HepG2 (cell line): ENCODE results near the gene TEX19. TPM values are rescaled to one million over a fixed set of nuclear protein-coding genes. Genes with fewer than 3 reads are reported as not detected.
A peak's percentile ranks its signal among the peaks of the same experiment; 100 is the strongest.

Source experiments
- AGO2 ChIP-seq: fragments of 200-400 bp; formaldehyde crosslinking; optimal IDR thresholded peaks from 2 replicates; pipeline ENCODE3; 2017; ENCODE audit warnings: mild to moderate bottlenecking, low read depth, low read length, moderate library complexity
- ATRX ChIP-seq: sonication (generic); formaldehyde crosslinking; IDR thresholded peaks from 2 replicates; pipeline ENCODE4 v1.4.0; 2020; ENCODE audit warnings: missing genetic modification reagents, borderline replicate concordance
- GPN1 ChIP-seq: sonication (generic); formaldehyde crosslinking; IDR thresholded peaks from 2 replicates; pipeline ENCODE4 v1.5.1; 2020; ENCODE audit warnings: missing genetic modification reagents, borderline replicate concordance
- JARID2 ChIP-seq: sonication (generic); formaldehyde crosslinking; IDR thresholded peaks from 2 replicates; pipeline ENCODE4 v1.8.1; 2023; ENCODE audit warnings: missing genetic modification reagents, inconsistent platforms; ENCODE audit not compliant: insufficient replicate concordance
- MTF1 ChIP-seq: sonication (generic); formaldehyde crosslinking; IDR thresholded peaks from 2 replicates; pipeline ENCODE4 v1.5.0; 2020; ENCODE audit warnings: missing genetic modification reagents
- NPAS2 ChIP-seq: sonication (generic); formaldehyde crosslinking; IDR thresholded peaks from 2 replicates; pipeline ENCODE4 v1.8.0; 2022; ENCODE audit warnings: mild to moderate bottlenecking, missing genetic modification reagents, borderline replicate concordance
- NR2F2 ChIP-seq: IDR thresholded peaks from 2 replicates; pipeline ENCODE4 v1.6.1; 2012; ENCODE audit warnings: low read depth, inconsistent platforms, borderline replicate concordance
- NR2F6 ChIP-seq, 2 experiments: IDR thresholded peaks; 2 replicates each; pipeline ENCODE4 v1.6.1; 2016; ENCODE audit warnings: antibody characterized with exemption in 1 of 2, mild to moderate bottlenecking in 1 of 2
- RFX5 ChIP-seq: IDR thresholded peaks from 2 replicates; pipeline ENCODE4 v1.6.1; 2011; ENCODE audit warnings: low read depth, low read length, improper control_type of control experiment
- SP4 ChIP-seq: sonication (generic); formaldehyde crosslinking; IDR thresholded peaks from 2 replicates; pipeline ENCODE4 v1.8.1; 2023; ENCODE audit warnings: mild to moderate bottlenecking, missing genetic modification reagents
- TBX3 ChIP-seq: fragments of 450-650 bp; IDR thresholded peaks from 2 replicates; pipeline ENCODE4 v1.6.1; 2017; ENCODE audit warnings: antibody characterized with exemption, mild to moderate bottlenecking, inconsistent platforms, borderline replicate concordance
- TCF12 ChIP-seq, 2 experiments: fragments of 450-650 bp in 1 of 2; sonication (generic) in 1 of 2; formaldehyde crosslinking in 1 of 2; IDR thresholded peaks; 2 replicates each; pipeline versions ENCODE4 v1.6.1 to v1.8.0; 2017 to 2022; ENCODE audit warnings: antibody characterized with exemption in 1 of 2, mild to moderate bottlenecking in 1 of 2, missing genetic modification reagents in 1 of 2, moderate library complexity in 1 of 2
- ZC3H4 ChIP-seq: sonication (generic); formaldehyde crosslinking; IDR thresholded peaks from 2 replicates; pipeline ENCODE4 v1.4.0; 2020; ENCODE audit warnings: missing genetic modification reagents, borderline replicate concordance
- ZFP62 ChIP-seq: sonication (generic); formaldehyde crosslinking; IDR thresholded peaks from 2 replicates; pipeline ENCODE4 v1.4.0; 2020; ENCODE audit warnings: missing genetic modification reagents
- ZNF614 ChIP-seq: IDR thresholded peaks from 2 replicates; pipeline ENCODE4 v1.6.1; 2018; ENCODE audit warnings: missing biosample characterization, missing genetic modification reagents, inconsistent platforms, borderline replicate concordance
- ZNF746 ChIP-seq: sonication (generic); formaldehyde crosslinking; IDR thresholded peaks from 2 replicates; pipeline ENCODE4 v1.8.0; 2022; ENCODE audit warnings: mild to moderate bottlenecking, missing genetic modification reagents
- polyA plus RNA-seq, 8 experiments: library from polyadenylated mRNA; depleted of rRNA in 3 of 8; stranded (reverse) in 7 of 8; unstranded in 1 of 8; fragments of >200 nt; fragmentation: Illumina TruSeq in 4 of 8; extraction: Trizol in 4 of 8; gene quantifications; 2 replicates each; pipeline versions ENCODE4 v1.2.1 to v1.2.3, GENCODE V29; 2011 to 2016; ENCODE audit warnings: low read depth in 4 of 8, missing spikeins in 1 of 8, mixed read lengths in 1 of 8; ENCODE audit not compliant: insufficient read depth in 1 of 8
- total RNA-seq, 5 experiments: library from RNA; depleted of rRNA; stranded (reverse); fragments of >200 nt; fragmentation: Illumina TruSeq; extraction: Trizol; gene quantifications; 2 replicates each; pipeline ENCODE4 v1.2.3, GENCODE V29; 2016; ENCODE audit warnings: low read depth in 1 of 5
- TF ChIP-seq, protein P1 (sequence below): sonication (generic); formaldehyde crosslinking; IDR thresholded peaks from 2 replicates; pipeline ENCODE4 v1.4.0; 2020; ENCODE audit warnings: missing genetic modification reagents
- TF ChIP-seq, protein P2 (sequence below): sonication (generic); formaldehyde crosslinking; IDR thresholded peaks from 2 replicates; pipeline ENCODE4 v1.9.0; 2021; ENCODE audit warnings: missing genetic modification reagents, mild to moderate bottlenecking, borderline replicate concordance
- TF ChIP-seq, protein P3 (sequence below): sonication (generic); formaldehyde crosslinking; IDR thresholded peaks from 2 replicates; pipeline ENCODE4 v1.5.0; 2020; ENCODE audit warnings: mild to moderate bottlenecking, missing genetic modification reagents
- TF ChIP-seq, protein P4 (sequence below): sonication (generic); formaldehyde crosslinking; IDR thresholded peaks from 2 replicates; pipeline ENCODE4 v1.5.0; 2020; ENCODE audit warnings: mild to moderate bottlenecking, missing genetic modification reagents
- TF ChIP-seq, protein P5 (sequence below): sonication (generic); formaldehyde crosslinking; conservative IDR thresholded peaks from 2 replicates; pipeline ENCODE4 v1.4.0; 2020; ENCODE audit warnings: missing genetic modification reagents

The TEX19 gene
- total and polyA plus RNA-seq, 2 of the 13 experiments (the other 11 are each of a cell fraction or from before 2014, with no cell fraction given), result 1.3 to 6.0 TPM

DNA sequence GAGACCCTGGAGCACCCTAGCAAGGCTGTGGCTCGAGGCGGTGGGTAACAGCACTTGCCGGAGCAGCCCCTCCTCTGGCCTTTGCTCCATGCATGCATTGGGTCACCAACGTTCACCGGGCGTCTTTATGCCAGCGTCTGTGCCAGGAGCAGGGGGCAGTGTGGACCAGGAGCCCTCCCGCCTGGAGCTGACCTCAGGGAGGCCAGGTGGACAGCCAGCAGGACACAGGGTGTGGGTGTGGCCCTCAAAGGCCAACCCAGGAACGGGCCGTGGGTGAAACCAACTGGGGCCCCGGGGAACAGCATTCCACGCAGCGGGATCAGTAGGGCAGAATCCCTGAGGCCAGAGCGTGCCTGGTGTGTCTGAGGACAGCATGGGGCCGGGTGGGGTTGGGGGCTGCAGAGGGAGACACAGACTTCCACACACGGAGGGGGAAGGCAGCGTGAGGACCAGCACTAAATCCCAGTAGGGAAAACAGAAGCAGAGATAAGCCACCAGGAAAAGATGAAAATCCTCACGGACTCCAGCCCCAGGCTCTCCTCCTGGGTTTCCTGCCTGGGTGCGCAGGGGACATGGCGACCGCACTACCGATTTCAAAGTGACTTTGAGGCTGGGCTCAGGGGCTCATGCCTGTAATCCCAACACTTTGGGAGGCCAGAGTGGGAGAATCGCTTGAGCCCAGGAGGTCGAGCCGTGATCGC, 38.8 kb upstream of the TEX19 start (continued):
- TF ChIP-seq ZFP62 (CRISPR knock-in tag), result no peak
- TF ChIP-seq AGO2, result peak; percentile 30
- peak; percentile 42; the same call in 1 of the 2 replicates for TF ChIP-seq NR2F2
- no peak for TF ChIP-seq ATRX (CRISPR knock-in tag)
- TF ChIP-seq, protein P1, sequence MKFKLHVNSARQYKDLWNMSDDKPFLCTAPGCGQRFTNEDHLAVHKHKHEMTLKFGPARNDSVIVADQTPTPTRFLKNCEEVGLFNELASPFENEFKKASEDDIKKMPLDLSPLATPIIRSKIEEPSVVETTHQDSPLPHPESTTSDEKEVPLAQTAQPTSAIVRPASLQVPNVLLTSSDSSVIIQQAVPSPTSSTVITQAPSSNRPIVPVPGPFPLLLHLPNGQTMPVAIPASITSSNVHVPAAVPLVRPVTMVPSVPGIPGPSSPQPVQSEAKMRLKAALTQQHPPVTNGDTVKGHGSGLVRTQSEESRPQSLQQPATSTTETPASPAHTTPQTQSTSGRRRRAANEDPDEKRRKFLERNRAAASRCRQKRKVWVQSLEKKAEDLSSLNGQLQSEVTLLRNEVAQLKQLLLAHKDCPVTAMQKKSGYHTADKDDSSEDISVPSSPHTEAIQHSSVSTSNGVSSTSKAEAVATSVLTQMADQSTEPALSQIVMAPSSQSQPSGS (CRISPR knock-in tag), result no peak
- TF ChIP-seq RFX5, result no peak
- TF ChIP-seq JARID2 (CRISPR knock-in tag), result no peak
- TF ChIP-seq SP4 (CRISPR knock-in tag), result 0 out of 2 replicates have a peak, but pooled peaks have one; percentile 30
- no peak for TF ChIP-seq NPAS2 (CRISPR knock-in tag)
- TF ChIP-seq, protein P2, sequence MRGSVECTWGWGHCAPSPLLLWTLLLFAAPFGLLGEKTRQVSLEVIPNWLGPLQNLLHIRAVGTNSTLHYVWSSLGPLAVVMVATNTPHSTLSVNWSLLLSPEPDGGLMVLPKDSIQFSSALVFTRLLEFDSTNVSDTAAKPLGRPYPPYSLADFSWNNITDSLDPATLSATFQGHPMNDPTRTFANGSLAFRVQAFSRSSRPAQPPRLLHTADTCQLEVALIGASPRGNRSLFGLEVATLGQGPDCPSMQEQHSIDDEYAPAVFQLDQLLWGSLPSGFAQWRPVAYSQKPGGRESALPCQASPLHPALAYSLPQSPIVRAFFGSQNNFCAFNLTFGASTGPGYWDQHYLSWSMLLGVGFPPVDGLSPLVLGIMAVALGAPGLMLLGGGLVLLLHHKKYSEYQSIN (CRISPR knock-in tag), result no peak
- TF ChIP-seq, protein P3, sequence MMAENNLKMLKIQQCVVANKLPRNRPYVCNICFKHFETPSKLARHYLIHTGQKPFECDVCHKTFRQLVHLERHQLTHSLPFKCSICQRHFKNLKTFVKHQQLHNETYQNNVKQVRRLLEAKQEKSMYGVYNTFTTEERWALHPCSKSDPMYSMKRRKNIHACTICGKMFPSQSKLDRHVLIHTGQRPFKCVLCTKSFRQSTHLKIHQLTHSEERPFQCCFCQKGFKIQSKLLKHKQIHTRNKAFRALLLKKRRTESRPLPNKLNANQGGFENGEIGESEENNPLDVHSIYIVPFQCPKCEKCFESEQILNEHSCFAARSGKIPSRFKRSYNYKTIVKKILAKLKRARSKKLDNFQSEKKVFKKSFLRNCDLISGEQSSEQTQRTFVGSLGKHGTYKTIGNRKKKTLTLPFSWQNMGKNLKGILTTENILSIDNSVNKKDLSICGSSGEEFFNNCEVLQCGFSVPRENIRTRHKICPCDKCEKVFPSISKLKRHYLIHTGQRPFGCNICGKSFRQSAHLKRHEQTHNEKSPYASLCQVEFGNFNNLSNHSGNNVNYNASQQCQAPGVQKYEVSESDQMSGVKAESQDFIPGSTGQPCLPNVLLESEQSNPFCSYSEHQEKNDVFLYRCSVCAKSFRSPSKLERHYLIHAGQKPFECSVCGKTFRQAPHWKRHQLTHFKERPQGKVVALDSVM (CRISPR knock-in tag), result peak; percentile 42; the same call in 1 of the 2 replicates
- TF ChIP-seq TBX3, result no peak
- no peak for TF ChIP-seq GPN1 (CRISPR knock-in tag)
- TF ChIP-seq, protein P4, sequence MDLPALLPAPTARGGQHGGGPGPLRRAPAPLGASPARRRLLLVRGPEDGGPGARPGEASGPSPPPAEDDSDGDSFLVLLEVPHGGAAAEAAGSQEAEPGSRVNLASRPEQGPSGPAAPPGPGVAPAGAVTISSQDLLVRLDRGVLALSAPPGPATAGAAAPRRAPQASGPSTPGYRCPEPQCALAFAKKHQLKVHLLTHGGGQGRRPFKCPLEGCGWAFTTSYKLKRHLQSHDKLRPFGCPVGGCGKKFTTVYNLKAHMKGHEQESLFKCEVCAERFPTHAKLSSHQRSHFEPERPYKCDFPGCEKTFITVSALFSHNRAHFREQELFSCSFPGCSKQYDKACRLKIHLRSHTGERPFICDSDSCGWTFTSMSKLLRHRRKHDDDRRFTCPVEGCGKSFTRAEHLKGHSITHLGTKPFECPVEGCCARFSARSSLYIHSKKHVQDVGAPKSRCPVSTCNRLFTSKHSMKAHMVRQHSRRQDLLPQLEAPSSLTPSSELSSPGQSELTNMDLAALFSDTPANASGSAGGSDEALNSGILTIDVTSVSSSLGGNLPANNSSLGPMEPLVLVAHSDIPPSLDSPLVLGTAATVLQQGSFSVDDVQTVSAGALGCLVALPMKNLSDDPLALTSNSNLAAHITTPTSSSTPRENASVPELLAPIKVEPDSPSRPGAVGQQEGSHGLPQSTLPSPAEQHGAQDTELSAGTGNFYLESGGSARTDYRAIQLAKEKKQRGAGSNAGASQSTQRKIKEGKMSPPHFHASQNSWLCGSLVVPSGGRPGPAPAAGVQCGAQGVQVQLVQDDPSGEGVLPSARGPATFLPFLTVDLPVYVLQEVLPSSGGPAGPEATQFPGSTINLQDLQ, result 0 out of 2 replicates have a peak, but pooled peaks have one; percentile 48
- TF ChIP-seq TCF12 (IDR thresholded peaks at IDR 0.05), result no peak
- 0 out of 2 replicates have a peak, but pooled peaks have one; percentile 42 for TF ChIP-seq TCF12 (CRISPR knock-in tag; IDR thresholded peaks at IDR 0.05)
- no peak for TF ChIP-seq ZNF746 (CRISPR knock-in tag)
- TF ChIP-seq ZNF614 (CRISPR knock-in tag), result no peak
- TF ChIP-seq, protein P5, sequence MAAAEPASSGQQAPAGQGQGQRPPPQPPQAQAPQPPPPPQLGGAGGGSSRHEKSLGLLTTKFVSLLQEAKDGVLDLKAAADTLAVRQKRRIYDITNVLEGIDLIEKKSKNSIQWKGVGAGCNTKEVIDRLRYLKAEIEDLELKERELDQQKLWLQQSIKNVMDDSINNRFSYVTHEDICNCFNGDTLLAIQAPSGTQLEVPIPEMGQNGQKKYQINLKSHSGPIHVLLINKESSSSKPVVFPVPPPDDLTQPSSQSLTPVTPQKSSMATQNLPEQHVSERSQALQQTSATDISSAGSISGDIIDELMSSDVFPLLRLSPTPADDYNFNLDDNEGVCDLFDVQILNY (CRISPR knock-in tag), result no peak
- no peak for TF ChIP-seq ZC3H4 (CRISPR knock-in tag)
- TF ChIP-seq NR2F6 (IDR thresholded peaks at IDR 0.05), result peak; percentile 67; the same call in 1 of the 2 replicates
- TF ChIP-seq NR2F6 (CRISPR knock-in tag; IDR thresholded peaks at IDR 0.05), result peak; percentile 10; the same call in 1 of the 2 replicates
- TF ChIP-seq MTF1, result no peak
